HG02973 (cell line): Measurements from ENCODE around the gene LIME1.

Experiments
- ATAC-seq: cut with Tn5 transposase; IDR thresholded peaks from one replicate; pipeline ENCODE4 v1.9.1; 2021; ENCODE audit warnings: moderate library complexity; ENCODE audit not compliant: unreplicated experiment

LIME1 gene

GRCh38 chr20:63737945-63738686 is 1.7 kb downstream of the LIME1 start:
- no peak for ATAC-seq

DNA sequence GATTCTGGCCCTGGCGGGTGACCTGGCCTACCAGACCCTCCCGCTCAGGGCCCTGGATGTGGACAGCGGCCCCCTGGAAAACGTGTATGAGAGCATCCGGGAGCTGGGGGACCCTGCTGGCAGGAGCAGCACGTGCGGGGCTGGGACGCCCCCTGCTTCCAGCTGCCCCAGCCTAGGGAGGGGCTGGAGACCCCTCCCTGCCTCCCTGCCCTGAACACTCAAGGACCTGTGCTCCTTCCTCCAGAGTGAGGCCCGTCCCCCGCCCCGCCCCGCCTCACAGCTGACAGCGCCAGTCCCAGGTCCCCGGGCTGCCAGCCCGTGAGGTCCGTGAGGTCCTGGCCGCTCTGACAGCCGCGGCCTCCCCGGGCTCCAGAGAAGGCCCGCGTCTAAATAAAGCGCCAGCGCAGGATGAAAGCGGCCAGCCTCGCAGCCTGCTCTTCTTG is 2.2 kb downstream of the LIME1 start:
- ATAC-seq = no peak

DNA sequence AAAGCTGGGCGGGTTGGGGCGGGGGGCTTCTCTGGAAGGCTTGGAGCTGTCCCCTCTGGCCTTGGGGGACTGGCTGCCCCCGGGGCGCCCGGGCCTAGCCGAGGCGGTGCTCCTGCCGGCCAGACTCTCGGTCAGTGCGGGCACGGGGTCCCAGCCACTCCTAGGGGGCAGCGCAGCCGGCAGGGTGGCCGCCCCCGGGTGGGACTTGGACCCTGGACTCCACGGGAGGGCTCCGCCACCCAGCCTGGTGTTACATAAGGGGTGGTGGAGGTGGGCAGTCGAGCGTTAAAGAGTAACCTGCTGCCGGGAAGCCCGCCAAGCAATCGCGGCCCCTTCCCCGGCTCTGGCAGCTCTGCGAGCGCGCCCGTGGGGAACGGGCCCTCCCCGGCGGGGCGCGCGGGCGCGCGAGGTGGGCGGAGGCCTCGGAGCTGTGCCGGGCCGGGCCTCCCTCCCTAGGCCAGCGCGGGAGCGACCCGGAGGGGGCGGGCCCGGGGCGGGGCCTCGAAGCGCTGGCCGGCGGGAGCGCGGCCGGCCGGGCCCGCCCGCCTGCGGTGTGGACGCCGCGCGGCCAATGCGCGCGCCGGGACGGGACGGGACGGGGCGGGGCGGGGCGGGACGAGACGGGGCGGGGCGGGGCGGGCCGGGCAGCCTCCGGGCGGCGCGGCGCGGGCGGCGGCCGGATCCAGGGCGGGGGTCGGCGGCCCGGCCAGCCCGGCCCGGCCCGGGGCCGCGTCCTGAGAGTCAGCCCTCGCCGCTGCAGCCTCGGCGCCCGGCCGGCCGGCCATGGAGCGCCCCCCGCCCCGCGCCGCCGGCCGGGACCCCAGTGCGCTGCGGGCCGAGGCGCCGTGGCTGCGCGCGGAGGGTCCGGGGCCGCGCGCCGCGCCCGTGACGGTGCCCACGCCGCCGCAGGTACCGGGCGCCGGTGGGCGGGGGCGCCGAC is 2.9 kb downstream of the LIME1 start, which contains the start of gene SLC2A4RG:
TSS of gene SLC2A4RG (plus strand) at position 647 of the 940 bp plus-strand sequence. CDS start at position 784, 137 bp downstream.
- peak; percentile 41 for ATAC-seq

GRCh38 chr20:63740070-63740626 is 3.7 kb downstream of the LIME1 start:
- peak; percentile 2 for ATAC-seq

DNA sequence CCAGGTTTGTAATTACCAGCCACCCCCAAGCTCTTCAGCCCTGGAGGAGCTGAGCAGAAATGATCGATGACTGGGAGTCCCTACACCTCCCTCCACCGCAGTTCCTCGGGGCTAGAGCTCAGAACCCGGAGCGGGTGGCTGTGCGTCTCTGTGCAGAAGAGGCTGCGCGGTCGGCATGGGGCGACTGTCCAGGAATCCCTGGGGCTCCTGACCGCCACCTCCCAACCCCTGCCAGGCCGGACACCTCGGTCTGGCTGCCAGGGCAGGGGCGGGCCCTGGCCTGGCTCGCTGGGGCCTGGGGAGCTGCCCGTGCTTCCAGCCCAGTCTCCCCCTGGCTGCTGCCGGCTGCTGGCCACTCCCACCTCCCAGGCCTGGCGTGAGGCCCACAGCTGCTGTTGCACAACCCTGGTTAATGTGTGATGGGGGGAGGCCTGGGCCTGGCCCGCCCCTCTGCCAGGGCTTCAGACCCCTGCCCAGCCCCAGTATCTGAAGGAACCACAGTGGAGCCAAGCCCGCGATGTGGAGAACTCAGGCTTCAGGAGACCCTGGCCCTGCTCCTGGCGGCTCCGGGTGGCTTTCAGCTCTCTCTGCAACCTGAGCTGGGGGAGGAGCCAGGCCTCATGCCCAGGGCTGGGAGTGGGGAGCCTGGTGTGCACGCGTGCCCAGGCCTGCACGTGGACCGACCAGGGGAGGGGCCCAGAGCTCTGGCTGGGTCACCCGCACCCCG is 4.3 kb downstream of the LIME1 start:
- ATAC-seq = no peak

GRCh38 chr20:63741354-63741675 is 4.9 kb downstream of the LIME1 start:
- no peak for ATAC-seq

DNA sequence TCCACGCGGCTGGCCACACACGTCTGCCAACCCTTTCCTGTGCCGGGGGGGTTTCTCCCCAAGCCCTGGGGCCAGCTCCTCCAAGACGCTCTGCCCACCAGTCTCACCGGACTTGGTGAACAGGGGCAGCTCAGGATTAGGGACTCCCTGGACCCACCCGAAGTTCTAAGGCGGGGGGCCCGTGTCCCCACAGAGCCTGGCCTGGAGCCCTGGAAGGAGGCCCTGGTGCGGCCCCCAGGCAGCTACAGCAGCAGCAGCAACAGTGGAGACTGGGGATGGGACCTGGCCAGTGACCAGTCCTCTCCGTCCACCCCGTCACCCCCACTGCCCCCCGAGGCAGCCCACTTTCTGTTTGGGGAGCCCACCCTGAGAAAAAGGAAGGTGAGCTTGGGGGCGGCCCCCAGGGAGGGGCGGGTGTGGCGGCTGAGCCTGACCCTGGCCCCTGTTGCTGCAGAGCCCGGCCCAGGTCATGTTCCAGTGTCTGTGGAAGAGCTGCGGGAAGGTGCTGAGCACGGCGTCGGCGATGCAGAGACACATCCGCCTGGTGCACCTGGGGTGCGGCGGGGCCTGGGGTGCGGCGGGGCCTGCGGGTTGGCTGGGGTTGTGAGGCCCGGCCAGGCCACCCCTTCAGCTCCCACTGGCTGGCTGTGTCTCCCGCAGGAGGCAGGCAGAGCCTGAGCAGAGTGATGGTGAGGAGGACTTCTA is 5.4 kb downstream of the LIME1 start:
- no peak for ATAC-seq

GRCh38 chr20:63742381-63743024 is 6.0 kb downstream of the LIME1 start:
- no peak for ATAC-seq

DNA sequence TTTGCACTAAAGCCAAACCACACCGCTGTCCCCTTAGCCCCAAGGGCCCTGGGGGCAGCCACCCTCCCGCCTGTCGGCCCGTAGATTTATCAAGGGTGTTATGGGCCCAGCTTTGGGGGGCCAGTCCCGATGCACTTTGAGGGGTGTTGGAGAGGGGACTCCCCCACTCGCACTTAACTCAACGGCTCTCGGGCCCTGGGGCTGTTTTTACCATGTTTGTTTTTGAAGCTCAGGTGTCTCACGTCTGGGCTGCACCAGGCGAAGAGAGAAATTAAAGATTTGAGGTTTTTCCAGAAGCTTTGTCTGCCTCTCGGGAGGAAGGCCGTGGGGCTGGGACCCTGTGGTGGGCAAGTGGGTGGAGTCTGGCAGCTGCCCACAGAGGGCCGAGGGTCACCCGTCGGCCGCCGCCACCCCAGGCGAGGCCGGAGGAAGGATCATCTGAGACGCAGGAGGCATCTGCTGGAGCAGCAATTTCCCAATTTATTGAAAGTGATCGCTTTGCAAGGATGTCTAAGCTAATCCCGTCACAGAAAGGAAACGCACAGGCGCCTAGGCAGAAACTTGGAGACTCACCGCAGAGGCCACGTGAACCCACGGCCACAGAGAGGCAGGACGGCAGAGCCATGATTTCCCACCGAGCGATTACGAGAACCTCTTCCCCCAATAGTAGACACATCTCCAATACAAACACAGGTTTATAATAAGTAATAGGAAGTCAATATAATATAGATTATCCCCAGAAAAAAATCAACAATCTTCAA is 6.9 kb downstream of the LIME1 start:
- no peak for ATAC-seq

DNA sequence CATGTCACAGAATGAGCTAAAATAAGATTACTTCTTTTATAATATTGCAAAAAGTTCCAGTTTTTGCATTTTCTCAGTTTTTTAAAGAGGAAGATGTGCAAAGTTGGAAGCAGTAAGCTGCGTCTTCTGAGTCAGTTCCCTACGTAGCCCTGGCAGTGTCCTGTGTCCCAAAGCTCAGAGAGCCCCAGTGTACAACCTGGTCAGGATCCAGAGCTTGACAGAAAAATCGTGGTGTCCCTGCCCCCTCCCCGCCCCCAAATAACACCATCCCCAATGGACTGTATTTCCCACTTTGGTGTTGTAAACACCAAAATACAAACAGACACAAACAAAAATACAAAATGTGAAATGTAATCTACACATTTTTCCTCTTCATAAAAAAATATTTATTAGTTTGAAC is 7.7 kb downstream of the LIME1 start:
- no peak for ATAC-seq

DNA sequence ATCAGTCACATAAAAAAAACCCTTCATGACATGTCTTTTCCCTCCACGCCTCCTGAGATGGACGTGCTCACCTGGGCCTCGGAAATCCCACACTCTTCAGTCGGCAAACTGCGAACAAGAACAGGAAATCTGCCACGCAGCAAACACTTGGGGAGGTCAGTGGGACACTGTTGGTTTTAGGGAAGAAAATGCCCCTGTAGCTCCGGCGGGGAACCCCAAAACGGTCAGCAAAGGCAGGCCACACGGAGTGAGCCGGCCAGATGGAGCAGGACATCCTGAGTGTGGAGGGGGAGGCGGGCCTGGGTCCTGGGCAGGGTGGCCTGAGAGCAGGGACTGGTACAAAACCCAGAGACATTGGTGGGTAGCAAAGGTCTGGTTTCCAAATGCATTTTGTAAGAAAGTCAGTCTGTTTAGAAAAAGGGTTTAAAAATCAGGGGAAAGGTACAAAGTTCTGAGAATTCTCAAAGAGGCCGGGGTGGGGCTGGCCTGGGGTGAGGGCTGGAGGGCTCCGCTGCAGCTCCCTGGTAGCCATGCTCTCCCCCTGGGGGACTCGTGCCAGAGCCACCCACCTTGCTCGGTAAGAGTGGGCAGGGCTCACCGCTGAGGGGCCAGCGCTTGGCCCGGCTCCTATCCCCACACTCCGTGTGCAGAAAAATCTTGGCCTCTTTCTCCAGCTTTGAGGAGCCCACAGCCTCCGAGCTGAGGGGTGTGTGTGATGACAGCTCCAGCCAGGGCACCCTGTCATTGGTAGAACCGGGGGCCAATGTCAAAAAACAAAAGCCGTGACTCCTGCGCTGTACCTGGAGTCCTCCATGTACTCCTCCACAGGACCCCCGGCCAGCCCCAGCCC is 8.3 kb downstream of the LIME1 start:
- ATAC-seq = no peak

DNA sequence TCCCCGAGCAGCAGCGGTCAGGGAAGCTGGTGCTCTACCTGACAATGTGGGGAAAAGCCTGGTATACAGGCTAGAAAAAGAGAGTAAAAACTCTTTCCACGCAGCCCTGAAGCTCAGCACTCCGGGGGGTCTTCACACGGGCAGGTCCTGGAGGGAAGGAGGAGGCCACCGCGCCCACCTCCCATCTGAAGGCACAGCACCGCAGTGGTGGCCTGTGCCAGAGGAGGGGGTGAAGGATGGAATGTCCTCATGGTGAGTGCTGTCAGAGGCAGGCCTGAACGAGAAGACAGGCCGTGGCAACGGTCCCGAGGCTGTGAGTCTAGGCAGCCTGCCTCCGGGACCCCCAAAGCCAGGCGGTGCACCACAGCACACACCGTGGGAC is 9.0 kb downstream of the LIME1 start:
- no peak for ATAC-seq

DNA sequence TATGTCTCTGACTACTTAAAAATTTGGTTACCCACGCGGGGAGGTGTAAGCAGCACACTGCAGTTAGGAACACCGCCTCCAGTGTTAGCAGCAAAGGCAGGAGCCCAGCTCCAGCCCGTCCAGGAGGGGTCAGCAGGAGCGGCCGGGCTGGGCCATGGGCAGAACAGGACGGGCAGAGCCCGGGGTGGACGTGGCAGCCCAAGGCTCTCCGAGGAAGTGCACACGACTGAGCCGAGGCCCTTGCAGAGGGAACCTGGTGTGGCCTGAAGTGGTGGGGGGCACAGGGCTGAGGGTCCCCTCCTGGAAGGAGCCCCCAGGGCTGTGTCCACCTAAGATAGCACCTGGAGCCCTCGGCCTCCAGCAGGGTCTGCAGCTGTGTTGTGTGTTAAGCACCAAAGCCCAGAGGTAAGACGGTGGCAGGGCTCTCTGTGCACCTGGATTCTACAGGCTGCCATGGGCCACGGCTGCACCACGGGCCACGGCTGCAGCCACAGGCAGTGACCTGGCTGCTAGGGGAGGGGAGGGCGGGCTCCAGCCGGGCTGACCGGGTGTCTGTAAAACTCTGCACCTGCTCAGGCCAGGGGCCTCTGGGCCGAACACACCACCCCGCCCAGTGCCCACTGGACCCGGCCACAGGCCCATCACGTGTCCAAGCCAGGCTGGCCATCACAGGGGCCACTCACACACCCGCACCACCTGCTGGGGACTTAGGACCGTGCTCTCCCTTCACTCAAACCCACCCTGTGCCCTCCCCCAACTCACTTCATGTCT is 9.7 kb downstream of the LIME1 start:
- ATAC-seq = no peak

DNA sequence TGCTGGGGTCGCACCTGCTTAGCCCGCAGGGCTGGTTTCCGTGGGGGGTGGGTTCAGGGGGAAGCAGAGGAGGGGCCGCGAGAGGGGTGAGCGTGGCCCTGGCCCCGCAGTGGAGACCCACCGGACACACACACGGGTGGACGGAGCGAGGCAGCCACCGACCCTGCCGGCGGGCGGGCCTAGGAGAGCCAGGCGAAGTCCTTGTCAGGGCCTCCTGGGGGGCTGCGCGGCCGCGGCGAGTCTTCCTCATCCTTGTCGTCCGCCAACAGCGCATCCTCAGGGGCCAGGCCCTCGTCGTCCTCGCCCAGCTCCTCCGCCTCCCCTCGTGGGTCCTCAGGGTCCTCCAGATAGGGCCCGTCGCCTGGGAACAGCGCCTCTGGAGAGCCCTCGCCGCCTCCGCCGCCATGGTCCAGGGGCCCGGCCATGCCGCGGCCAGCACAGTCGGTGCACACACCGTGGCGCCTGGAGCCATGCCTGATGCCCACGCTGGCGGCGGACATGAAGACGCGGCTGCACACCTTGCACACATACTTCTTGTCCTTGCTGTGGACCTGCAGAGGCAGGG is 10.4 kb downstream of the LIME1 start:
- ATAC-seq = no peak

- no peak for ATAC-seq
Observed at GRCh38 chr20:63747622-63748069, 11.2 kb downstream of the LIME1 start.

DNA sequence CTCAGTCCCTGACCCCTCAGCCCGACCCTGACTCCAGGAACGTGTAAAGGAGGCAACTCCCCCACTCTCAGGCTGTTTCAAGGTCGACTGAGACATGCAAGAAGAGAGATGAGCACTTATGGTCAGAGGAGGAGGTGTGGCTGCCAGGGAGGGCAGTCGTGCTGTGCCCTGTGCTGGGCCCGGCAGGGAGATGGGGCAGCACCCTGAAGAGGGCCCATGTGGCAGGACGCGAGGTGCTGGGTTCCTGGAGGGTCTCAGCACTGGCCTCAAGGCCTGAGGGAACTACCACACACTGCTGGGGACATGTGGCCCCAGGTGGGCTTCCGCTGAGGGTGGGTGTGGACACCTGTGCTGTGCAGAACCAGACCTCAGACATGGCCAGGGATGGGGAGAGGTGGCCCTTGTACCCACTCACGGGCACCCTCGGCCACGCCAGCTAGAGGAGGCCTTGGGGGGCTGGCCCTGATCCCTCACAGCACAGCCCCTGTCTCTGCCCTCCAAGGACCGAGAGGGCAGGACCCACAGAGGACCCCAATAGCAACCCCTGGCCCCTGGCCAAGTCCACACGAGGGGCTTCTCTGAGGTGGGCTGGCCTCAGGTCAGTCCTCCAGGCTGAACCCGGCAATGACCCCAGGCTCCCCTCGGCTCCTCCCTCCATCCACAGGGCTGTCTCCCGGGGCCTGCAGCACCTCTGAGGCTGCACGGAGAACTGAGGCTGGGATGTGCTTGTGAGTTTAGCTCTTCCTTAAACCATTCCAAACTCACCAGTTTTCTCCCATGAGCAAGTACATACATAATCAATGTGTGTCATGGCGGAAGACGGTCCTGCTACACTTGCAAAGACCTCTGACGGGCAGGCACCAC is 11.8 kb downstream of the LIME1 start:
- ATAC-seq = no peak
